ENCODE measurements around the gene DNAI1. TPM values are rescaled to one million over a fixed set of nuclear protein-coding genes. Genes with fewer than 3 reads are reported as not detected.
"Not testable (repeated sequence)": the region's sequence is repeated elsewhere in the genome, so short reads cannot be mapped to it uniquely, and the experiment has no call there.

Gene DNAI1
- total RNA-seq, 1 donor from 2014 or later = not detected

- DNase-seq (ENCODE audit: extremely low read depth, low read depth, low spot score) = no peak
Measured at GRCh38 chr9:34526026-34526425, 67.4 kb downstream of the DNAI1 start.

GRCh38 chr9:34532041-34532440 is 73.4 kb downstream of the DNAI1 start:
- DNase-seq (ENCODE audit: extremely low read depth, low read depth, low spot score) = not testable (repeated sequence)

GRCh38 chr9:34536685-34537084 is 78.1 kb downstream of the DNAI1 start:
- no peak for DNase-seq (ENCODE audit: extremely low read depth, low read depth, low spot score)

GRCh38 chr9:34540827-34541226 is 82.2 kb downstream of the DNAI1 start:
- no peak for DNase-seq (ENCODE audit: extremely low read depth, low read depth, low spot score)

GRCh38 chr9:34541540-34541939 is 82.9 kb downstream of the DNAI1 start:
- DNase-seq (ENCODE audit: extremely low read depth, low read depth, low spot score) = no peak

GRCh38 chr9:34544035-34544434 is 85.4 kb downstream of the DNAI1 start:
- DNase-seq (ENCODE audit: extremely low read depth, low read depth, low spot score) = no peak

GRCh38 chr9:34545497-34545896 is 86.9 kb downstream of the DNAI1 start:
- no peak for DNase-seq (ENCODE audit: extremely low read depth, low read depth, low spot score)

GRCh38 chr9:34546102-34546833 is 87.7 kb downstream of the DNAI1 start:
- no peak for DNase-seq (ENCODE audit: extremely low read depth, low read depth, low spot score)

GRCh38 chr9:34546834-34547827 is 88.5 kb downstream of the DNAI1 start:
- peak; percentile 63 for DNase-seq (ENCODE audit: extremely low read depth, low read depth, low spot score)

- no peak for DNase-seq (ENCODE audit: extremely low read depth, low read depth, low spot score)
Measured at GRCh38 chr9:34547960-34548611, 89.5 kb downstream of the DNAI1 start.

GRCh38 chr9:34549407-34549732 is 90.8 kb downstream of the DNAI1 start:
- DNase-seq (ENCODE audit: extremely low read depth, low read depth, low spot score) = no peak

- no peak for DNase-seq (ENCODE audit: extremely low read depth, low read depth, low spot score)
Measured at GRCh38 chr9:34550016-34550680, 91.5 kb downstream of the DNAI1 start.

GRCh38 chr9:34550681-34551270 is 92.2 kb downstream of the DNAI1 start:
- DNase-seq (ENCODE audit: extremely low read depth, low read depth, low spot score) = no peak

GRCh38 chr9:34551751-34552605 is 93.4 kb downstream of the DNAI1 start:
- no peak for DNase-seq (ENCODE audit: extremely low read depth, low read depth, low spot score)

GRCh38 chr9:34552606-34552981 is 94.0 kb downstream of the DNAI1 start:
- DNase-seq (ENCODE audit: extremely low read depth, low read depth, low spot score) = no peak

GRCh38 chr9:34552986-34553385 is 94.4 kb downstream of the DNAI1 start:
- DNase-seq (ENCODE audit: extremely low read depth, low read depth, low spot score) = no peak

- DNase-seq (ENCODE audit: extremely low read depth, low read depth, low spot score) = no peak
Measured at GRCh38 chr9:34553511-34554021, 95.0 kb downstream of the DNAI1 start.

GRCh38 chr9:34554211-34555001 is 95.8 kb downstream of the DNAI1 start:
- no peak for DNase-seq (ENCODE audit: extremely low read depth, low read depth, low spot score)

GRCh38 chr9:34555002-34555348 is 96.4 kb downstream of the DNAI1 start:
- DNase-seq (ENCODE audit: extremely low read depth, low read depth, low spot score) = no peak
